Endometrial microvascular endothelial cells (primary cell): Measurements from ENCODE around the gene KIF23. TPM values are rescaled to one million over a fixed set of nuclear protein-coding genes. Genes with fewer than 3 reads are reported as not detected.
"Not testable (repeated sequence)": the region's sequence is repeated elsewhere in the genome, so short reads cannot be mapped to it uniquely, and the experiment has no call there.

Source experiments
- in situ Hi-C: cut with HindIII; loops from 2 replicates; pipeline ENCODE4 v1.10.0; 2017; ENCODE audit warnings: low sequenced_read_pairs, low pct_unique_long_range_greater_than_20kb; ENCODE audit errors: inconsistent ontology term
- total RNA-seq: library from RNA; depleted of rRNA; stranded (reverse); fragments of >200 nt; gene quantifications from one replicate; pipeline ENCODE4 v1.2.3, GENCODE V29; 2015; ENCODE audit errors: inconsistent ontology term

KIF23 gene
- total RNA-seq, 1 donor from 2014 or later = 48.8 TPM

DNA sequence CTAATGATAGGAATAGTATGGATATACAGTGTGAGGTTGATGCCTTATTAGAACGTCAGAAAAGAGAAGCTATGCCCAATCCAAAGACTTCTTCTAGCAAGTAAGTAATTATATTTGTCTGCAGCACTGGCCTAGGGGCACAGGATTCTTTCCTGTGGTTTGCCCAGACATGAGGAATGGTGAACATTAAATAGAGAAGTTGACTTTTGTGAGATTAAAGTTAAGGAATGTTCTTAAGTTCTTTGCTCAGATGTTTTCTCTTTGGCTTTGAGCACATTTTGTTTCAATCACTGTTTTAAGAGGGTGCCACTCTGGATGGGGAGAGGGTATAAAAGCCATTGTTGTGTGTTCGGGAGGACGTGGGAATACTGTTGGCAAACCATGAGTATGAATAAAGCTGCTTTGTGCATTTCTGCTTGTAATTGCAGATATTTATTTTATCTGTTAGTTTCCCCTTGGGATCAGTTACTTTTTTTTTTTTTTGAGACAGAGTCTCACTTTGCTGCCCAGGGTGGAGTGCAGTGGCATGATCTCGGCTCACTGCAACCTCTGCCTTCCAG lies 8.3 kb downstream of the KIF23 start:
- in situ Hi-C loops = no loop called here

DNA sequence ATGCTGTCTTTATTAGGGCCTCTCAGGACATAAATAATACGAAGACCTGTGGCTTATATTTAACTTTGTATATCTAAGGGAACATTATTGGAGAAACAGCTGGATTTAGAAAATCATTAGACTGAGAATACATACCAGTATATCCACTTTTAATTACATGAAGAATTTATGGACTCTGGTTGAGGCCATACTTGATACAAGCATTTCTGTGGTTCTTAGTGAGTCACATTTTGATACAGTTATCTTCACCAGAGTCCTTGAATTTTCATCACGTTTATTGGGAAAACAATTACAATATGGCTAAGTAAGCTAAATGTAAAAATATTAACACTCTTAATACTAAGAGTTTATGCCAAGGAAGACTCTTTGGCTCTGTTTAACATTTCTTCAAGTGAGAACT lies 9.9 kb downstream of the KIF23 start:
- in situ Hi-C loops = no loop called here

DNA sequence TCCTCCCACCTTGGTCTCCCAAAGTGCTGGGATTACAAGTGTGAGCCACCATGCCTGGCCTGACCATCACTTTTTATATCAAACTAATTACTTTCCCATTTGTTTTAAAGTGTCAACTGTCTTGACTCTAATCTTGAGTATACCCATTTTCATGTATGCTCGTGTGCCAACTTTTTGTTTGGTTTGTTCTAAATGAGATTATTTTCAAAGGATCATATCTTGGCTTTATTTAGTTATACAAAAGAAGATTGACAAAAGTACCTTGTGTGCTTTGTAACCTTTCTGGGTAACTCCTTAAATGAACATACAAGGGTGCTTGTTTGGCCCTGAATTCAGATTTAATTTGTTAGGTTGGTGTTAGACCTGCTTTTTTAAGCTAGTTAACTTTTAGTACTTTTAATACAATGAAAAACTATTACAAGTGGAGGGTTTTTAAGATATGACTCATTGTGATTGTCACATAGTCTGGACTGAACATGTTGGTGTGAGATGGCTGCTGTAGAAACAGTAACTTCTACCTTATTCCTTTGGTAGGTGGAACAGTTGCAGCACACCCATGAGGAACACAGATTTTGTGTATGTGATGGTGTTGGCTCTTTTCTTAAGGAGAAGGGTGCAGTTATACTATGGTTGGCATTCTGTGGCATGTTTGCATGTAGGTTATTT lies 10.7 kb downstream of the KIF23 start:
- in situ Hi-C loops = no loop called here

DNA sequence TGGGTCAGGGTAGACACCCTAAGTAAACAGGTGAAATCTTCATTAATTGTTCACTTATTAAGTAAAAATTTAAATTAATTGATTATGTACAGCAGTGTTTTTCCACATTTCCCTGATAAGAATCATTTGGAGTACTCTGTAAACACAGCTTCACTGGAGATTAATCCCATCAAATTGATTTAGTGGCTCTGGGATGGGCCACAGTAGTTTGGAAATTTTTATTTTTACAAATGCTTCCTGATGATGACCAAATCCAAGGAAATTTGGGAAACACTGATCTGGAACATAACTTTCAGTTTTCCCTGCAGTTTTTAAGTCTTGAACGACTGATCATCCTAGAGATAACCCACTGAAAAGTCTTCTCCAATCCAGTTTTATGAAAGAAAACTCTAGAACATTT lies 19.7 kb downstream of the KIF23 start:
- in situ Hi-C loops = no loop called here

DNA sequence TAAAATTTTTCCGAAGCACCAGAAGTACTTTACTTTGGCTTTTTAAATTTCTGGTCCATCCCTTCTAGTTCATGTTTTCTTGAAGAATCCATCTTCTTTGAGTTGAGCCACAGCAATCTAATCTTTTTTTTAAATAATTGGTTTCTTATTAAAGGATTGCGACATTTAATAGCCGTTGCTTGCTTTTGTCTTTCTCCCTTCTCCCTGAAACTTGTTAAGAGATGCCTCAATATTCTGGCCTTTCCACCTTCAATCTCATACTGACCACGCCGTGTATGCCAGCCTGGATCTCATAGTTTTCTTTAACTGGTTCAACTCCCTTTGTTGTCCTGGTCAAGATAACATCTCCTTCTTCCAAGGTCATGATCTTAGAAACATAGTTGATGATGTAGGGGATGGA lies 20.1 kb downstream of the KIF23 start:
- in situ Hi-C loops = no loop called here

DNA sequence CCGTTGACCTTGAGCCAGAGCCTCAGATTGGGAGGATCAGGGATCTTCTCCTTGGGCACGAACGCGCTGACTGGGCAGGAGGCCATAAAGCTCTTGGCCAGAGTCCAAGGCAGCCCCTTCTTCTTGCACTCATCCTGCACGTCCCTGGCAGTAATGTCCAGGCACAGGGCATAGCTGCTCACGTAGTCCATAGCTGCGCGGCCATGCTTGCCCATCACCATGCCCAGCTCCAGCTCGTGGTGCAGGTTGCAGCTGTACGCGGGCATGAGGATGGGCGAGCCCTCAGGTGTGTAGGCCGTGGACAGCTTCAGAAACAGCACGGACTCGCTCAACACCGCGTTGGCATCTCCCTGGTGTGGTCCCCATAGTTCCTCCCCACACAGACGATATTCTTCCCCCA lies 20.5 kb downstream of the KIF23 start:
- in situ Hi-C loops = no loop called here

DNA sequence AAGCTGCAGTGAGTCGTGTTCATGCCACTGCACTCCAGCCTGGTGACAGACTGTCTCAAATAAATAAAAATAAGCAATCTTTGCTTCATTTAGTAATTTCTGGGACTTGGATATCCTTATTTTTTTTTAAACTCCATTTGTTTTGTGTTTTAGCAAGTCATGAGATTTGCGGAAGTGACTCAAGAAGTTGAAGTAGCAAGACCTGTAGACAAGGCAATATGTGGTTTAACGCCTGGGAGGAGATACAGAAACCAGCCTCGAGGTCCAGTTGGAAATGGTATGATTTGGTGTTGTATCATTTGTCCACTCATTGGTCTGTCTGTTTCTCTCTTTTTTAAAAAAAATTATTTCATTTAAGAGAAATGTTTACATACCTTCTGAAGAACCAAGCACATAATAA lies 21.8 kb downstream of the KIF23 start:
- in situ Hi-C loops = no loop called here

DNA sequence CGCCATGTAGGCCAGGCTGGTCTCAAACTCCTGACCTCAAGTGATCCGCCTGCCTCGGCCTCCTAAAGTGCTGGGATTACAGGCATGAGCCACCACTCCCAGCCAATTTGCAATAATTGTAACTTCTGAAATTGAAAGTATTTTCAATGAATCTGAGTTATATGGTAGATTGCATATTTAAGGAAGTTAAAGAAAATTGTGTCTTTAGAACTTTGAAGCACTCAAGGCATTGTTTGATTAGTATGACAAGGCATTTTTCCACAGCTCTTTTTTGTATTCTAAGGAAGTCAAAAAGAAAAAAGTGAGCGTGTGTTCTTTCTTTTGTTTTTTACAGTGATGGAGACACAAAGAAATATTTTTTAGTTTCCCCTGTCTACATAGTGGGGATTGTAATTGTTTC lies 22.8 kb downstream of the KIF23 start:
- in situ Hi-C loops = no loop called here

DNA sequence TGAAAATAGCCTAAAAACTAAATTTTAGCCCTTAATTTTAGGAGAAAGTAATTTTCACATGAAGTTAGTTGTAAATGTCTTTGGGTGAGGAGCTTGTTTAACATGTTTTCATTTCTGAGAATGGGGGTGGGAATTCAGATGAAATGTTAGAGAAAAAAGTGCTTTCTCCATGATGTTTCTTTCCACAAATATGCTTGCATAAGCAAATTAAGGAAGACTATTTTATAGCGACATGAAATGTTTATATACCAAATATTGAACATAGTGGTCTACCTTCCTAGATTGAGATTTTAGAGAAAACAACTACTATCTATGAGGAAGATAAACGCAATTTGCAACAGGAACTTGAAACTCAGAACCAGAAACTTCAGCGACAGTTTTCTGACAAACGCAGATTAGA lies 25.5 kb downstream of the KIF23 start:
- in situ Hi-C loops = no loop called here

DNA sequence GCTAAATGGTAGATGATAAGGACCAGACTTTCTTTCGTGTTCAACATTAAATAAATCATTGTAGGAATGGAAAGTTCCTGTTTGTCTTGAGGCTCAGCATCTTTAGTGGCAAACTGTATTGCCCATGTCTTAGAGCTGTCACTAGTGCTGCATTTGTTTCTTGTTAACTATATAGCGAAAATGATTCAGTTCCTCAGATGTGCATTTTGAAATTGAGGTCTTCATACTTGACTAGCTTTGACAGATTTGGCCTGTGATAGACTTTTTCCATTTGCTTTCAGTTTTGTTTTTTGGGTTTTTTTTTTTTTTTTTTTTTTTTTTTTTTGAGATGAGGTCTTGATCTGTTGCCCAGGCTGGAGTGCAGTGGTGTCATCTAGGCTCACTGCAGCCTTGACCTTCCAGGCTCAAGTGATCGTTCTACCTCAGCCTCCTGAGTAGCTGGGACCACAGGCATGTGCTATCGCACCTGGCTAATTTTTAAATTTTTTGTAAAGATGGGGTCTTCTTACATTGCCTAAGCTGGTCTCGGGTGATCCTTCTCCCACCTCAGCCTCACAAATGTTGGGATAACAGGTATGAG lies 29.0 kb downstream of the KIF23 start:
- in situ Hi-C loops = no loop called here

DNA sequence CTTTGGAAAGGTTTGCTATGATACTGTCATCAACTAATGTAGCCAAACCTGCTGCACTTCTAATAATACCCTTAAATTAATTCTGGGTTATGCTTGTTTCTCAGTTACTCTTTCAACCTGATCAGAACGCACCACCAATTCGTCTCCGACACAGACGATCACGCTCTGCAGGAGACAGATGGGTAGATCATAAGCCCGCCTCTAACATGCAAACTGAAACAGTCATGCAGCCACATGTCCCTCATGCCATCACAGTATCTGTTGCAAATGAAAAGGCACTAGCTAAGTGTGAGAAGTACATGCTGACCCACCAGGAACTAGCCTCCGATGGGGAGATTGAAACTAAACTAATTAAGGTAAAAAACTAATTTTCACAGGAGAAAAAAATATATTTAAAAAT lies 30.5 kb downstream of the KIF23 start:
- in situ Hi-C loops = no loop called here

DNA sequence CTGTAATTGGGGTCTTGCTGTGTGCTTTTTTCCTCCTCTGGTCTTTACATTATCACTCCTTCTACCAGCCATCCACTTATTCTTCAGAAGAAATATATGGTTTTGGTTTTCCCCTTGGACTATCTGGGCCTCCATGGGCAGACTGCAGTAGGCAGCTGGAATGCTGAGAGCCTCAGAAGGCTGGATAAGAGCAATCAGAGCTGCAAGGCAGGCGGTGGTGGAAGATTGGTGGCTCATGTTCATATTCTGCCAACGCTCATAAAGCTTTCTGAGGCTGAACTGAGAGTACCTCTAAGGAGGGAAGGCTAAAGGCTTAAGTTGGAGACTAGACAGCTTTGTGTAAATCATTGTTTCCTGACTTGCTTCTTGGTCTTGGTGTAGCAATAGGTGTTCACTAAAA lies 32.8 kb downstream of the KIF23 start:
- in situ Hi-C loops = no loop called here

DNA sequence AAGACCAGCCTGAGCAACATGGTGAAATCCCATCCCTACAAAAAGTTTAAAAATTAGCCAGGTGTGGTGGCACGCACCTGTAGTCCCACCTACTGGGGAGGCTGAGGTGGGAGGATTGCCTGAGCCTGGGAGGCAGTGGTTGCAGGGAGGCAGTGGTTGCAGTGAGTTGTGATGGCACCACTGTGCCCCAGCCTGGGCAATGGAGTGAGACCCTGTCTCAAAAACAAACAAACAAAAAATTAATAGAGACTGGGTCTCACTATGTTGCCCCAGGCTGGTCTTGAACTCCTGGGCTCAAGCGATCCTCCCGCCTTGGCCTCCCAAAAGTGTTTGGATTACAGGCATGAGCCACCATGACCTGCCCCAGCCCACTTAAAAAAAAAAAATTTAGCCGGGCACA lies 36.1 kb downstream of the KIF23 start:
- in situ Hi-C loops = not testable (repeated sequence)

DNA sequence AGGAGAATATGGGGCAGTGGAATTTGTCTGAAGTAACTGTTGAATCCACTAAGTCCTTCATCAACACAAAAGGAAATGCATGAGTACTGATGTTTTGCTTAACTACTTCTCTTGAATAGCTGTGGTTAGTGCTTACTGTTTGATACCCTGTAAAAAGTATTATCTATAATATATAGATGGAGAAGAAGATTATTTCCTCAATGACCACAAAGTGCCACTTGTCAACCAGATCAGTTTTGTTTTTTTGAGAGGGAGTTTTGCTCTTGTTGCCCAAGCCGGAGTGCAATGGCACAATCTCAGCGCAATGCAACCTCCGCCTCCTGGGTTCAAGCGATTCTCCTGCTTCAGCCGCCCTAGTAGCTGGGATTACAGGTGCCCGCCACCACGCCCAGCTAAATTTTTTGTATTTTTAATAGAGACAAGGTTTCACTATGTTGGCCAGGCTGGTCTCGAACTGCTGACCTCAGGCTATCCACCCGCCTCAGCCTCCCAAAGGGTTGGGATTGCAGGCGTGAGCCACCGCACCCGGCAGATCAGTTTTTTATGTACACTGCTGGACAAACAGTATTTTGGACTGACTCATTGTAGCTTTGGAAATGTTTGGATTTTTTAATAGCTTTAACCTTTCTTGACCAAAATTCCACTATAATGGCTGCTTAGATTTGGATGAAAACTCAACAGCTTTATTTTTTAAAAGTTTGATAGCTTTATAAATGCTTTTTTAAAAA lies 37.0 kb downstream of the KIF23 start:
- in situ Hi-C loops = no loop called here

DNA sequence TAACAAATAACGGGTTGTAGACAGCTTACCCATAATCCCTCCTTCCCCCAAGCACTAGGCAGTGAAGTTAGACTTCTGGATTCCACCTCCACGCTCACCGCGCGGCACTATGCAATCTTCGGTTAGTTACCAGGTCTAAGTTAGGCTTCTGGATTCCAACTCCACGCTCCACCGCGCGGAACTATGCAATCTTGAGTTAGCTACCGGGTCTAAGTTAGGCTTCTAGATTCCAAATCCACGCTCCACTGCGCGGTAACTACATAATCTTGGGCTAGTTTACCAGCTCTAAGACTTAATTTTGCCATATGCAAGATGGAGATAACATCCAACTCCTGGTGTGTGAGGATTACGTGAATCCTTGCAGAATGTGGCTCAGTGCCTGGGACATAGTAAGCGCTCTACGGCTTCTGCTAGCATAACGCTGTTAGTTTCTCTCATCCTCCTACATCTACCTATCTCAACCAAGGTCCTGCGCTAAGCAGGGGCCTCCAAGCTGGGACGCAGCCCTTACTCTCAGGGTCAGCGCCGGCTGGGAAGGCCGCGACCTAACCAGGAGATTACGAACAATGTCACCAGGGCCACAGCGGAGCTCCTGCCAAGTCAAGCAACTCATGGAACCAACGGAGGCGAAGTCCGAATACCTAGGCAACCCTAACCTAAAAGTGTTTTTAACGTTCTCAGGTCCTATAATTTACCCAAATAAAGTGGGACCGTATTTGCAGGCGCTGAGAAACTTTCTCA lies 38.0 kb downstream of the KIF23 start:
- in situ Hi-C loops = no loop called here

DNA sequence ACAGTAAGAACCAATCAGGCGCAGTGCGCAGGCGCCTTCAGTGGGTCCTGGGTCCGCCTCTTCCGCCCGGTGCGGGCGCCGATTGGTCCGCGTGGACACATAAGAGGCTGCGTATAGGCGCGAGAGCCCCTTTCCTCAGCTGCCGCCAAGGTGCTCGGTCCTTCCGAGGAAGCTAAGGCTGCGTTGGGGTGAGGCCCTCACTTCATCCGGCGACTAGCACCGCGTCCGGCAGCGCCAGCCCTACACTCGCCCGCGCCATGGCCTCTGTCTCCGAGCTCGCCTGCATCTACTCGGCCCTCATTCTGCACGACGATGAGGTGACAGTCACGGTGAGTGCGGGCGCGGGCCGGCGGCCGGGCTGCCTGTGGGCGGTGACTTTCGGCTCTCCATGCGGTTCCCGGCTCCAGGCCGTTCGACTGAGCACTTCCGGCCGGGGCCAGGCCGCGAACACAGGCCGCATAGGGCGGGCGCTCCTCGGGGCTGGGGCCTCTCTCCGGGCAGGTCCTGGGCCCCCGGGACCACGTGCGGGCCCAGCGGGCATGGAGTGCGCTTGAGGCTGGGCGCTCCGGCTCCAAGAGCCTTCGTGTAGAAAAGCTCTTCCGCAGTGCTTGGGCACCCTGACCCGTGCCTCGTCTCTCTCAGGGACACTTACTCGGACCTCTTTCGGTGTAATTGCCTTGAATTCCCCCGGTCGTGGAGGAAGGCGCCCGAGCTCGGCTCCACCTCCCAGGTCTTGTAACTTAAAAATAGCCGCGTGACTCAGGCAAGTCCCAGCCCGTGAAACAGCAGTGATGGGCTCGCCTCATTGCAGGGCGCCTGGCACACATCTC lies 38.8 kb downstream of the KIF23 start, which contains the start of gene RPLP1:
Gene RPLP1, plus strand, starts transcription at position 127 of the 830 bp plus-strand sequence. Its CDS starts 131 bp downstream, at position 258.
- in situ Hi-C loops = no loop called here

DNA sequence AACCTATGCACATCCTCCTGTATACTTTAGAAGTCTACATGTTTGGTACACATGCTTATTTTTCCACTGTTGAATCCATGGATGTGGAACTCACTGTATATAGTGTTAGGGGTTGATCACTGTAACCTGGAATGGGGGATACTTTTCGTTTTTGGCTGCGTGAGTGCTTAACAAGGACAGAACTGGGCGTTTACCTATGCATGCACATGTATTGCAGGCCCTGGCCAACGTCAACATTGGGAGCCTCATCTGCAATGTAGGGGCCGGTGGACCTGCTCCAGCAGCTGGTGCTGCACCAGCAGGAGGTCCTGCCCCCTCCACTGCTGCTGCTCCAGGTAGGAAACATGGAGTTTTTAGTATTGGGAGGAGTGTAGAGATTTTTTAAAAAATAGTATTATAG lies 40.8 kb downstream of the KIF23 start:
- in situ Hi-C loops = no loop called here
